H9 (cell line): ENCODE results near the gene VWA5B1. TPM values are rescaled to one million over a fixed set of nuclear protein-coding genes. Genes with fewer than 3 reads are reported as not detected.

Experiments used
- DNase-seq: peaks from one replicate; pipeline ENCODE4 v3.0.0-alpha.2; 2017
- H2AFZ ChIP-seq: one replicate; pipeline ENCODE4 v1.6.1; 2013; ENCODE audit warnings: mild to moderate bottlenecking, low read length, control low read depth, moderate library complexity
- H2AK5ac ChIP-seq: 2 replicates; pipeline ENCODE4 v1.6.1; 2013; ENCODE audit warnings: low read length, control low read depth, mixed read lengths; ENCODE audit not compliant: insufficient read length
- H2BK120ac ChIP-seq: one replicate; pipeline ENCODE4 v1.6.1; 2013; ENCODE audit warnings: low read depth, mild to moderate bottlenecking, low read length, control low read depth, inconsistent platforms; ENCODE audit not compliant: poor library complexity, severe bottlenecking
- H2BK12ac ChIP-seq: 2 replicates; pipeline ENCODE4 v1.6.1; 2013; ENCODE audit warnings: low read length, control low read depth, mixed read lengths, low read depth; ENCODE audit not compliant: insufficient read length
- H2BK15ac ChIP-seq: 2 replicates; pipeline ENCODE4 v1.6.1; 2013; ENCODE audit warnings: low read depth, low read length, control low read depth
- H2BK20ac ChIP-seq: one replicate; pipeline ENCODE4 v1.6.1; 2013; ENCODE audit warnings: low read depth, mild to moderate bottlenecking, low read length, control low read depth, inconsistent platforms; ENCODE audit not compliant: poor library complexity, severe bottlenecking
- H2BK5ac ChIP-seq: 2 replicates; pipeline ENCODE4 v1.6.1; 2013; ENCODE audit warnings: low read length, control low read depth, mixed read lengths; ENCODE audit not compliant: insufficient read length
- H3K14ac ChIP-seq: 2 replicates; pipeline ENCODE4 v1.6.1; 2013; ENCODE audit warnings: low read length, control low read depth; ENCODE audit not compliant: insufficient read depth
- H3K18ac ChIP-seq: 2 replicates; pipeline ENCODE4 v1.6.1; 2013; ENCODE audit warnings: low read depth, mild to moderate bottlenecking, mixed read lengths, low read length, control low read depth; ENCODE audit not compliant: insufficient read length
- H3K23ac ChIP-seq: 2 replicates; pipeline ENCODE4 v1.6.1; 2013; ENCODE audit warnings: low read length, control low read depth, mixed read lengths, low read depth; ENCODE audit not compliant: insufficient read length
- H3K23me2 ChIP-seq: 2 replicates; pipeline ENCODE4 v1.6.1; 2013; ENCODE audit warnings: low read depth, mild to moderate bottlenecking, mixed read lengths, low read length, control low read depth; ENCODE audit not compliant: insufficient read length, poor library complexity, severe bottlenecking
- H3K27ac ChIP-seq: 2 replicates; pipeline ENCODE4 v1.5.1; 2013; ENCODE audit warnings: low read length, control low read depth, mixed read lengths, low read depth; ENCODE audit not compliant: insufficient read length
- H3K27me3 ChIP-seq: 2 replicates; pipeline ENCODE4 v1.6.1; 2013; ENCODE audit warnings: low read length, control low read depth, inconsistent platforms; ENCODE audit not compliant: insufficient read depth
- H3K4ac ChIP-seq: 2 replicates; pipeline ENCODE4 v1.6.1; 2013; ENCODE audit warnings: low read depth, mild to moderate bottlenecking, control low read depth, inconsistent platforms, low read length, moderate library complexity
- H3K4me1 ChIP-seq: 2 replicates; pipeline ENCODE4 v1.6.1; 2013; ENCODE audit warnings: low read length, control low read depth, inconsistent platforms; ENCODE audit not compliant: insufficient read depth
- H3K4me2 ChIP-seq: 2 replicates; pipeline ENCODE4 v1.6.1; 2013; ENCODE audit warnings: low read length, control low read depth, mixed read lengths; ENCODE audit not compliant: insufficient read length, insufficient read depth
- H3K56ac ChIP-seq: 2 replicates; pipeline ENCODE4 v1.6.1; 2013; ENCODE audit warnings: low read depth, mild to moderate bottlenecking, mixed read lengths, low read length, control low read depth; ENCODE audit not compliant: insufficient read length
- H3K79me1 ChIP-seq: 2 replicates; pipeline ENCODE4 v1.6.1; 2013; ENCODE audit warnings: low read depth, mild to moderate bottlenecking, moderate library complexity, low read length, control low read depth, inconsistent platforms; ENCODE audit not compliant: insufficient read depth, poor library complexity, severe bottlenecking
- H3K79me2 ChIP-seq: 2 replicates; pipeline ENCODE4 v1.6.1; 2013; ENCODE audit warnings: low read length, control low read depth, inconsistent platforms; ENCODE audit not compliant: insufficient read depth
- H3K9ac ChIP-seq: 2 replicates; pipeline ENCODE4 v1.6.1; 2013; ENCODE audit warnings: low read length, control low read depth, mixed read lengths; ENCODE audit not compliant: insufficient read length; ENCODE audit errors: extremely low read depth
- H3K9me3 ChIP-seq: one replicate; pipeline ENCODE4 v1.6.1; 2013; ENCODE audit warnings: low read depth, low read length, inconsistent platforms; ENCODE audit not compliant: control insufficient read depth
- H3T11ph ChIP-seq: one replicate; pipeline ENCODE4 v1.6.1; 2013; ENCODE audit warnings: mild to moderate bottlenecking, low read length, control low read depth, inconsistent platforms
- H4K20me1 ChIP-seq: one replicate; pipeline ENCODE4 v1.6.1; 2013; ENCODE audit not compliant: control insufficient read depth, insufficient read length, insufficient read depth
- H4K5ac ChIP-seq: 2 replicates; pipeline ENCODE4 v1.6.1; 2013; ENCODE audit warnings: low read depth, mild to moderate bottlenecking, mixed read lengths, low read length, control low read depth; ENCODE audit not compliant: insufficient read length
- H4K8ac ChIP-seq: replicated peaks from 2 replicates; pipeline ENCODE4 v1.6.1; 2013; ENCODE audit warnings: low read length, control low read depth, mixed read lengths, low read depth; ENCODE audit not compliant: insufficient read length
- H4K91ac ChIP-seq: 2 replicates; pipeline ENCODE4 v1.6.1; 2013; ENCODE audit warnings: low read depth, mild to moderate bottlenecking, moderate library complexity, mixed read lengths, low read length, control low read depth; ENCODE audit not compliant: insufficient read length
- H3K27ac Mint-ChIP-seq, 3 experiments: 2 replicates in 2 of 3; 3 replicates in 1 of 3; pipeline ENCODE4 v1.8.0; 2020 to 2021; ENCODE audit warnings: mixed read lengths in 3 of 3, mild to moderate bottlenecking in 1 of 3, moderate library complexity in 1 of 3
- H3K27me3 Mint-ChIP-seq: 2 replicates; pipeline ENCODE4 v1.8.0; 2021; ENCODE audit warnings: low read depth, mild to moderate bottlenecking, moderate library complexity, mixed read lengths
- H3K36me3 Mint-ChIP-seq, 3 experiments: 2 replicates in 2 of 3; 3 replicates in 1 of 3; pipeline ENCODE4 v1.8.0; 2020 to 2021; ENCODE audit warnings: low read depth in 3 of 3, mixed read lengths in 3 of 3; ENCODE audit not compliant: insufficient read depth in 1 of 3
- H3K4me1 Mint-ChIP-seq, 2 experiments: 2 replicates each; pipeline ENCODE4 v1.8.0; 2020; ENCODE audit warnings: mixed read lengths in 2 of 2
- H3K4me3 Mint-ChIP-seq, 2 experiments: 2 replicates in 1 of 2; 3 replicates in 1 of 2; pipeline ENCODE4 v1.8.0; 2020 to 2021; ENCODE audit warnings: mild to moderate bottlenecking in 2 of 2, mixed read lengths in 2 of 2, moderate library complexity in 1 of 2
- H3K9me3 Mint-ChIP-seq, 2 experiments: 2 replicates in 1 of 2; 3 replicates in 1 of 2; pipeline ENCODE4 v1.8.0; 2020; ENCODE audit warnings: mild to moderate bottlenecking in 2 of 2, mixed read lengths in 2 of 2, moderate library complexity in 1 of 2
- WGBS: extraction: QIAGEN DNeasy Blood & Tissue Kit; methylation state at CpG from one replicate; pipeline ENCODE4 v1.1.7; 2013; ENCODE audit warnings: missing lambda C conversion rate, low lambda C conversion rate, mixed read lengths; ENCODE audit not compliant: insufficient read length; ENCODE audit errors: extremely low coverage; 5-methylcytosine and 5-hydroxymethylcytosine counted together
- total RNA-seq: library from RNA; stranded (reverse); gene quantifications from 2 replicates; pipeline ENCODE4 v1.2.1, GENCODE V29; 2021
- TF ChIP-seq, protein P1 (sequence below): fragments of 200-600 bp; sonication (generic); conservative IDR thresholded peaks from 3 replicates; pipeline ENCODE4 v1.8.0; 2021; ENCODE audit warnings: antibody characterized with exemption, mild to moderate bottlenecking

Gene VWA5B1
- total RNA-seq, 1 experiment from 2014 or later = not detected

DNA sequence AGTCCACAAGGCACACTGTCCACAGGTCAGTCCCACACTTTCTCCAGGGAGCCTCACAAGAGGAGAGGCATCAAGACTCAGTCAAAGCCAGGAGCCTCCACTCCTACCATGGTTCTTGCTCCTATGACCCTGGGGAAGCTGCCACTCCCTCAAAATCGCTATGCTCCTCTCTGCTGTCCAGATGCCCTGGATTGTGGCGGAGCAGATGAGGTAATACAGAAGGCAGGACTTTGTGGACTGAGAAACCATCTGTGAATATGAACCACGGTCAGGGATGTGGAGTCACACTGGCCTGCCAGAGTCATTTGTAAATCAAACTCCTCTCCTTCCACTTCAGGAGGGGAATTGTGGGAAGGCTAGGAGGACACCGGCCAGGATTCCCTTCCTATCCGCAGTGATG is 20.6 kb downstream of the VWA5B1 start:
- Mint-ChIP-seq H3K4me1 (no peaks in the 10 kb centered on the region), H3K9me3 (peaks cover 0 to 3% of the 10 kb centered on the region in 2 experiments; a peak in 1 of 5 replicates), H3K27ac (no peak overlapping the region), H3K36me3 (no peaks in the 10 kb centered on the region; a peak in 1 of 7 replicates), H3K4me3 (no peak overlapping the region), H3K27me3 (peaks cover 24% of the 10 kb centered on the region)
- no peak overlapping the region for H3K4ac ChIP-seq
- H2BK5ac ChIP-seq = no peak overlapping the region
- no peak overlapping the region for H3K14ac ChIP-seq
- DNase-seq = no peak
- no peaks in the 10 kb centered on the region for H3K23me2 ChIP-seq
- 0 out of 2 replicates have a peak, but pooled peaks cover 3% of the 10 kb centered on the region for H3K27me3 ChIP-seq
- H3K4me2 ChIP-seq = no peak overlapping the region
- no peaks in the 10 kb centered on the region for H3K79me1 ChIP-seq
- no peak overlapping the region for H2BK120ac ChIP-seq
- H3K9me3 ChIP-seq = no peaks in the 10 kb centered on the region
- WGBS = no CpG with 5 or more reads among the region's 5 CpGs
- H2BK20ac ChIP-seq = no peak overlapping the region
- no peak overlapping the region for H2AFZ ChIP-seq
- H3K4me1 ChIP-seq = no peaks in the 10 kb centered on the region
- TF ChIP-seq, protein P1, sequence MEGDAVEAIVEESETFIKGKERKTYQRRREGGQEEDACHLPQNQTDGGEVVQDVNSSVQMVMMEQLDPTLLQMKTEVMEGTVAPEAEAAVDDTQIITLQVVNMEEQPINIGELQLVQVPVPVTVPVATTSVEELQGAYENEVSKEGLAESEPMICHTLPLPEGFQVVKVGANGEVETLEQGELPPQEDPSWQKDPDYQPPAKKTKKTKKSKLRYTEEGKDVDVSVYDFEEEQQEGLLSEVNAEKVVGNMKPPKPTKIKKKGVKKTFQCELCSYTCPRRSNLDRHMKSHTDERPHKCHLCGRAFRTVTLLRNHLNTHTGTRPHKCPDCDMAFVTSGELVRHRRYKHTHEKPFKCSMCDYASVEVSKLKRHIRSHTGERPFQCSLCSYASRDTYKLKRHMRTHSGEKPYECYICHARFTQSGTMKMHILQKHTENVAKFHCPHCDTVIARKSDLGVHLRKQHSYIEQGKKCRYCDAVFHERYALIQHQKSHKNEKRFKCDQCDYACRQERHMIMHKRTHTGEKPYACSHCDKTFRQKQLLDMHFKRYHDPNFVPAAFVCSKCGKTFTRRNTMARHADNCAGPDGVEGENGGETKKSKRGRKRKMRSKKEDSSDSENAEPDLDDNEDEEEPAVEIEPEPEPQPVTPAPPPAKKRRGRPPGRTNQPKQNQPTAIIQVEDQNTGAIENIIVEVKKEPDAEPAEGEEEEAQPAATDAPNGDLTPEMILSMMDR = no peak
- no peak overlapping the region for H4K8ac ChIP-seq
- no peak overlapping the region for H3K56ac ChIP-seq
- no peak overlapping the region for H3K23ac ChIP-seq
- no peak overlapping the region for H3K18ac ChIP-seq
- H2BK12ac ChIP-seq = no peak overlapping the region
- H3K27ac ChIP-seq = no peak overlapping the region
- H3K79me2 ChIP-seq = no peaks in the 10 kb centered on the region
- no peak overlapping the region for H2AK5ac ChIP-seq
- H4K5ac ChIP-seq = no peak overlapping the region
- H3T11ph ChIP-seq = no peak overlapping the region
- no peak overlapping the region for H4K91ac ChIP-seq
- no peaks in the 10 kb centered on the region for H4K20me1 ChIP-seq
- no peak overlapping the region for H3K9ac ChIP-seq
- H2BK15ac ChIP-seq = no peak overlapping the region
